ENCODE data around the gene AATK.

- TF ChIP-seq EZH2phosphoT487 (IDR thresholded peaks at IDR 0.05; ENCODE audit: borderline replicate concordance, low read length), result no peak
- TF ChIP-seq CTCF (conservative IDR thresholded peaks at IDR 0.05; ENCODE audit: low read depth, low read length), result no peak
- no peak for TF ChIP-seq EZH2 (IDR thresholded peaks at IDR 0.05; ENCODE audit: low read length, unreplicated experiment)
Measured at GRCh38 chr17:81112450-81112849, 53.6 kb downstream of the AATK start.
